GM19351 (cell line): ENCODE data around the gene ABCF1.

Experiments used
- ATAC-seq: cut with Tn5 transposase; IDR thresholded peaks from one replicate; pipeline ENCODE4 v1.9.1; 2021; ENCODE audit warnings: mild to moderate bottlenecking, moderate library complexity; ENCODE audit not compliant: unreplicated experiment

The ABCF1 gene

GRCh38 chr6:30618270-30618797 is 47.1 kb downstream of the ABCF1 start:
- no peak for ATAC-seq

- no peak for ATAC-seq
Measured at GRCh38 chr6:30619561-30619960, 48.3 kb downstream of the ABCF1 start.

- ATAC-seq: no peak
Measured at GRCh38 chr6:30625511-30625910, 54.3 kb downstream of the ABCF1 start.

GRCh38 chr6:30626484-30627366 is 55.5 kb downstream of the ABCF1 start, which contains the start of gene ATAT1:
Gene ATAT1 (plus strand): TSS chr6:30626874.
- ATAC-seq: peak; percentile 81

- ATAC-seq: no peak
Measured at GRCh38 chr6:30635834-30636233, 64.6 kb downstream of the ABCF1 start.

GRCh38 chr6:30640481-30640880 is 69.2 kb downstream of the ABCF1 start:
- ATAC-seq: no peak

GRCh38 chr6:30641048-30641447 is 69.8 kb downstream of the ABCF1 start:
- no peak for ATAC-seq
